WTC11 (cell line): ENCODE data around the gene ACOX2. TPM values are rescaled to one million over a fixed set of nuclear protein-coding genes. Genes with fewer than 3 reads are reported as not detected.

Source experiments
- ATAC-seq: fragments of 200-7000 bp; cut with Tn5 transposase; 2 replicates; pipeline ENCODE4 v1.10.0; 2021; ENCODE audit warnings: mild to moderate bottlenecking, moderate library complexity
- CTCF ChIA-PET: fragments of 300-600 bp; sonication (Branson Sonifier 250); formaldehyde crosslinking; loops from one replicate; lab custom pipeline; 2021; ENCODE audit warnings: antibody characterized with exemption; lab: Charles Lee
- POLR2A ChIA-PET: fragments of 350-600 bp; sonication (Branson Sonifier 250); formaldehyde crosslinking; loops from one replicate; lab custom pipeline; 2021; ENCODE audit warnings: antibody characterized with exemption; lab: Charles Lee
- DNase-seq: peaks from one replicate; pipeline ENCODE4 v3.0.0; 2021; ENCODE audit warnings: low spot score
- H3K27ac Mint-ChIP-seq: 2 replicates; pipeline ENCODE4 v1.8.0; 2021; ENCODE audit warnings: mixed read lengths
- H3K27me3 Mint-ChIP-seq: 2 replicates; pipeline ENCODE4 v1.8.0; 2021; ENCODE audit warnings: low read depth, mild to moderate bottlenecking, moderate library complexity, mixed read lengths
- H3K36me3 Mint-ChIP-seq: 2 replicates; pipeline ENCODE4 v1.8.0; 2021; ENCODE audit warnings: mixed read lengths
- H3K4me1 Mint-ChIP-seq: 2 replicates; pipeline ENCODE4 v1.8.0; 2022; ENCODE audit warnings: mixed read lengths
- H3K4me3 Mint-ChIP-seq: 2 replicates; pipeline ENCODE4 v1.8.0; 2021; ENCODE audit warnings: mild to moderate bottlenecking, moderate library complexity, mixed read lengths
- H3K9me3 Mint-ChIP-seq: 2 replicates; pipeline ENCODE4 v1.8.0; 2021; ENCODE audit warnings: mixed read lengths
- AFF4 ChIP-seq: sonication (generic); formaldehyde crosslinking; IDR thresholded peaks from 2 replicates; pipeline ENCODE4 v1.8.1; 2023; ENCODE audit warnings: mild to moderate bottlenecking, missing genetic modification reagents, borderline replicate concordance
- ATF2 ChIP-seq: sonication (generic); formaldehyde crosslinking; IDR thresholded peaks from 2 replicates; pipeline ENCODE4 v1.8.1; 2022; ENCODE audit warnings: low read depth, missing genetic modification reagents, borderline replicate concordance
- CREB1 ChIP-seq: sonication (generic); formaldehyde crosslinking; IDR thresholded peaks from 2 replicates; pipeline ENCODE4 v1.8.0; 2023; ENCODE audit warnings: mild to moderate bottlenecking, missing genetic modification reagents
- CREM ChIP-seq: sonication (generic); formaldehyde crosslinking; IDR thresholded peaks from 2 replicates; pipeline ENCODE4 v1.8.1; 2022; ENCODE audit warnings: mild to moderate bottlenecking, missing genetic modification reagents, moderate library complexity
- E2F4 ChIP-seq: sonication (generic); formaldehyde crosslinking; IDR thresholded peaks from 2 replicates; pipeline ENCODE4 v1.8.1; 2022; ENCODE audit warnings: low read depth, mild to moderate bottlenecking, moderate library complexity, missing genetic modification reagents, borderline replicate concordance
- ESRRA ChIP-seq: sonication (generic); formaldehyde crosslinking; IDR thresholded peaks from 2 replicates; pipeline ENCODE4 v1.8.1; 2022; ENCODE audit warnings: mild to moderate bottlenecking, missing genetic modification reagents, borderline replicate concordance
- FOXK1 ChIP-seq: sonication (generic); formaldehyde crosslinking; IDR thresholded peaks from 2 replicates; pipeline ENCODE4 v1.8.0; 2022; ENCODE audit warnings: mild to moderate bottlenecking, moderate library complexity, missing genetic modification reagents
- MAX ChIP-seq: sonication (generic); formaldehyde crosslinking; IDR thresholded peaks from 2 replicates; pipeline ENCODE4 v1.8.0; 2022; ENCODE audit warnings: mild to moderate bottlenecking, missing genetic modification reagents
- NFYB ChIP-seq: sonication (generic); formaldehyde crosslinking; conservative IDR thresholded peaks from 2 replicates; pipeline ENCODE4 v1.8.0; 2022; ENCODE audit warnings: low read depth, missing genetic modification reagents
- NR2C2 ChIP-seq: sonication (generic); formaldehyde crosslinking; IDR thresholded peaks from 2 replicates; pipeline ENCODE4 v1.8.0; 2022; ENCODE audit warnings: mild to moderate bottlenecking, missing genetic modification reagents
- OVOL2 ChIP-seq: fragments of 250-450 bp; sonication (Bioruptor Pico); IDR thresholded peaks from 2 replicates; pipeline ENCODE4 v1.9.0; 2021; ENCODE audit warnings: mild to moderate bottlenecking, borderline replicate concordance
- PRDM15 ChIP-seq: sonication (generic); formaldehyde crosslinking; IDR thresholded peaks from 2 replicates; pipeline ENCODE4 v1.8.0; 2022; ENCODE audit warnings: missing genetic modification reagents
- PRRX2 ChIP-seq: fragments of 250-450 bp; sonication (Bioruptor Pico); IDR thresholded peaks from 2 replicates; pipeline ENCODE4 v1.8.0; 2021; ENCODE audit warnings: mild to moderate bottlenecking
- SMAD4 ChIP-seq: sonication (generic); formaldehyde crosslinking; IDR thresholded peaks from 2 replicates; pipeline ENCODE4 v1.8.0; 2022; ENCODE audit warnings: mild to moderate bottlenecking, missing genetic modification reagents
- STAT6 ChIP-seq: sonication (generic); formaldehyde crosslinking; conservative IDR thresholded peaks from 2 replicates; pipeline ENCODE4 v1.8.1; 2023; ENCODE audit warnings: mild to moderate bottlenecking, low read depth, missing genetic modification reagents, moderate library complexity
- TEAD4 ChIP-seq: sonication (generic); formaldehyde crosslinking; IDR thresholded peaks from 2 replicates; pipeline ENCODE4 v1.8.0; 2022; ENCODE audit warnings: mild to moderate bottlenecking, missing genetic modification reagents
- ZBTB21 ChIP-seq: sonication (generic); formaldehyde crosslinking; IDR thresholded peaks from 2 replicates; pipeline ENCODE4 v1.8.1; 2023; ENCODE audit warnings: mild to moderate bottlenecking, missing genetic modification reagents, borderline replicate concordance
- ZNF317 ChIP-seq: sonication (generic); formaldehyde crosslinking; IDR thresholded peaks from 2 replicates; pipeline ENCODE4 v1.8.1; 2023; ENCODE audit warnings: low read depth, mild to moderate bottlenecking, moderate library complexity, missing genetic modification reagents, borderline replicate concordance
- ZNF396 ChIP-seq: fragments of 250-450 bp; sonication (Bioruptor Pico); IDR thresholded peaks from 2 replicates; pipeline ENCODE4 v1.8.0; 2021; ENCODE audit warnings: mild to moderate bottlenecking, moderate library complexity, borderline replicate concordance
- total RNA-seq: library from RNA; stranded (reverse); gene quantifications from 3 replicates; pipeline ENCODE4 v1.2.3, GENCODE V29; 2021

ACOX2 gene
- total RNA-seq, 1 experiment from 2014 or later = 1.1 TPM

- ATAC-seq (peak; percentile 1; the same call in 1 of the 2 replicates), DNase-seq (no peak)
- ChIA-PET POLR2A (interaction anchor here (1.0 to 1.2 kb wide), 3 partner anchors 13 to 185 kb away, joined by 3 to 4 read pairs (median 3); partner anchors contain the start of genes HTD2 and RPP14), CTCF (interaction anchor here (0.5 to 3.3 kb wide), 25 partner anchors 15 to 1196 kb away, joined by 3 to 24 read pairs (median 4); partner anchors contain the start of genes HTD2 and RPP14)
- Mint-ChIP-seq H3K27me3 (peaks cover 16% of the 10 kb centered on the region), H3K36me3 (no peaks in the 10 kb centered on the region), H3K4me1 (peaks cover 56% of the 10 kb centered on the region), H3K4me3 (peak overlapping the region; percentile 69), H3K9me3 (no peaks in the 10 kb centered on the region), H3K27ac (peak overlapping the region; percentile 86)
- no peak for TF ChIP-seq AFF4
- TF ChIP-seq FOXK1 (CRISPR knock-in tag) = no peak
- no peak for TF ChIP-seq ZNF396 (CRISPR knock-in tag)
- TF ChIP-seq NFYB (CRISPR knock-in tag) = no peak
- TF ChIP-seq PRDM15 (CRISPR knock-in tag) = no peak
- TF ChIP-seq TEAD4 = no peak
- no peak for TF ChIP-seq MAX (CRISPR knock-in tag)
- no peak for TF ChIP-seq ZNF317
- TF ChIP-seq PRRX2 (CRISPR knock-in tag) = no peak
- no peak for TF ChIP-seq SMAD4
- TF ChIP-seq E2F4 (CRISPR knock-in tag) = no peak
- no peak for TF ChIP-seq OVOL2 (CRISPR knock-in tag)
- no peak for TF ChIP-seq STAT6 (CRISPR knock-in tag)
- no peak for TF ChIP-seq NR2C2 (CRISPR knock-in tag)
- TF ChIP-seq CREM = no peak
- no peak for TF ChIP-seq ZBTB21 (CRISPR knock-in tag)
- no peak for TF ChIP-seq CREB1
- no peak for TF ChIP-seq ATF2 (CRISPR knock-in tag)
- no peak for TF ChIP-seq ESRRA (CRISPR knock-in tag)
Measured at GRCh38 chr3:58490860-58491501, 46.0 kb downstream of the ACOX2 start.
